Body of pancreas (tissue), 4 donors: ENCODE results near the gene CRIM1.

Source experiments
- CTCF ChIP-seq, 7 experiments: fragments of 450-650 bp in 4 of 7; fragments of 200-600 bp in 3 of 7; sonication (generic) in 3 of 7; IDR thresholded peaks; one replicate each; pipeline ENCODE4 v1.5.1; 2016 to 2019; ENCODE audit warnings: antibody characterized with exemption in 7 of 7
- POLR2A ChIP-seq, 3 donors: fragments of 450-650 bp; IDR thresholded peaks; one replicate each; pipeline ENCODE4 v1.6.1; 2016; ENCODE audit warnings: antibody characterized with exemption in 3 of 3, mild to moderate bottlenecking in 2 of 3

GRCh38 chr2:36550006-36550405 is 194.4 kb downstream of the CRIM1 start:
- TF ChIP-seq CTCF (IDR thresholded peaks at IDR 0.05) (no peak), POLR2A (IDR thresholded peaks at IDR 0.05) (no peak)
